HepG2 (cell line): Measurements from ENCODE around the gene ZNF865. TPM values are rescaled to one million over a fixed set of nuclear protein-coding genes. Genes with fewer than 3 reads are reported as not detected.

ENCODE experiments used
- BCL6 ChIP-seq: IDR thresholded peaks from 2 replicates; pipeline ENCODE4 v1.6.1; 2016; ENCODE audit warnings: missing genetic modification reagents, missing compliant biosample characterization
- GABPB1 ChIP-seq: IDR thresholded peaks from 2 replicates; pipeline ENCODE4 v1.6.1; 2016; ENCODE audit warnings: mild to moderate bottlenecking, missing genetic modification reagents, moderate library complexity, missing compliant biosample characterization
- HNRNPH1 ChIP-seq: fragments of 200-400 bp; formaldehyde crosslinking; optimal IDR thresholded peaks from 2 replicates; pipeline ENCODE3; 2017; ENCODE audit warnings: mild to moderate bottlenecking, low read depth, low read length
- IRX3 ChIP-seq: sonication (generic); formaldehyde crosslinking; IDR thresholded peaks from 2 replicates; pipeline ENCODE4 v1.8.1; 2023; ENCODE audit warnings: mild to moderate bottlenecking, low read depth, missing genetic modification reagents, borderline replicate concordance
- KIAA2018 ChIP-seq: sonication (generic); formaldehyde crosslinking; IDR thresholded peaks from 2 replicates; pipeline ENCODE4 v1.5.0; 2020; ENCODE audit warnings: mild to moderate bottlenecking, missing genetic modification reagents, borderline replicate concordance
- MYC ChIP-seq: sonication (generic); formaldehyde crosslinking; IDR thresholded peaks from 2 replicates; pipeline ENCODE4 v1.9.0; 2021; ENCODE audit warnings: missing genetic modification reagents, borderline replicate concordance
- SP4 ChIP-seq: sonication (generic); formaldehyde crosslinking; IDR thresholded peaks from 2 replicates; pipeline ENCODE4 v1.8.1; 2023; ENCODE audit warnings: mild to moderate bottlenecking, missing genetic modification reagents
- SRY ChIP-seq: sonication (generic); formaldehyde crosslinking; IDR thresholded peaks from 2 replicates; pipeline ENCODE4 v1.8.0; 2022; ENCODE audit warnings: mild to moderate bottlenecking, missing genetic modification reagents
- SSRP1 ChIP-seq: IDR thresholded peaks from 2 replicates; pipeline ENCODE4 v1.6.1; 2016; ENCODE audit warnings: control low read depth
- TOPORS ChIP-seq: sonication (generic); formaldehyde crosslinking; IDR thresholded peaks from 2 replicates; pipeline ENCODE4 v1.8.0; 2023; ENCODE audit warnings: mild to moderate bottlenecking, missing genetic modification reagents
- ZNF7 ChIP-seq: IDR thresholded peaks from 2 replicates; pipeline ENCODE4 v1.6.1; 2016; ENCODE audit warnings: missing biosample characterization, missing genetic modification reagents
- ZNF749 ChIP-seq: sonication (generic); formaldehyde crosslinking; IDR thresholded peaks from 2 replicates; pipeline ENCODE4 v1.8.0; 2022; ENCODE audit warnings: mild to moderate bottlenecking, missing genetic modification reagents, moderate library complexity, borderline replicate concordance
- polyA plus RNA-seq, 8 experiments: library from polyadenylated mRNA; depleted of rRNA in 3 of 8; stranded (reverse) in 7 of 8; unstranded in 1 of 8; fragments of >200 nt; fragmentation: Illumina TruSeq in 4 of 8; extraction: Trizol in 4 of 8; gene quantifications; 2 replicates each; pipeline versions ENCODE4 v1.2.1 to v1.2.3, GENCODE V29; 2011 to 2016; ENCODE audit warnings: low read depth in 4 of 8, missing spikeins in 1 of 8, mixed read lengths in 1 of 8; ENCODE audit not compliant: insufficient read depth in 1 of 8
- total RNA-seq, 5 experiments: library from RNA; depleted of rRNA; stranded (reverse); fragments of >200 nt; fragmentation: Illumina TruSeq; extraction: Trizol; gene quantifications; 2 replicates each; pipeline ENCODE4 v1.2.3, GENCODE V29; 2016; ENCODE audit warnings: low read depth in 1 of 5
- TF ChIP-seq, protein P1 (sequence below): sonication (generic); formaldehyde crosslinking; IDR thresholded peaks from 2 replicates; pipeline ENCODE4 v1.9.0; 2022; ENCODE audit warnings: missing genetic modification reagents, mild to moderate bottlenecking, borderline replicate concordance
- TF ChIP-seq, protein P2 (sequence below): sonication (generic); formaldehyde crosslinking; IDR thresholded peaks from 2 replicates; pipeline ENCODE4 v1.9.0; 2021; ENCODE audit warnings: missing genetic modification reagents, borderline replicate concordance

The ZNF865 gene
- total and polyA plus RNA-seq, 2 of the 13 experiments (the other 11 are each of a cell fraction or from before 2014, with no cell fraction given) = 0.93 to 1.0 TPM

DNA sequence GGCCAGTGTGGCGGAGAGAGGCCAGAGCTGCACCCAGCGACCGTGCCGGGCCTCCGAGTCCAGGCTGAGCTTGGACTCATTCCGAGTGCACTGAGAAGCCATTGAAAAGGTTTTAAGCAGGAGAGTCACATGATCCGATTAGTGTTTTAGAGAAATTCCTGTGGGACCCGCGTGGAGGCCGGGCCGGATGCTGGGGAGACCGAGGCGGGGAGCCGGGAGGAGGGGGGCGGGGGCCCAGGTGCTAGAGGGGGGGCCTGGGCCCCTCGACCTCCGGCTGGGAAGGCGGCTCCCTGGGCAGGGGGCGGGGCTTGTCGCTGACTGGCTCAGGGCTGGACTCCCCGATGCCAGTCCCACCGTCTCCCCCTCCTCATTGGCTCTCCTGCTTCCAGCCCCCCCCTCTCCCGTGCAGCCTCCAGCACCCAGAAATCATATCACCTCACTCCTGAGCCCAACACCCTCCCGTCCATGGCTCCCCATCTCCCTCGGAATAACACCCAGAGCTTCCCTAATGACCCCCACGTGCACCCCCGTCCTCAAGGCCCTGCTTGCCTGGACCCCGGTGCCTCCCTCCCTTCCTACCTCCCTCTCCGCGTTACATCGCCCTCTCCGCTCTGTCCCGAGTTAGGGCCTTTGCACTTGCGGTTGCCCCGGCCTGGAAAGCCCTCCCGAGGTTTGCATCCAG, 19.6 kb upstream of the ZNF865 start (continued):
- TF ChIP-seq SP4 = peak; percentile 72; the same call in 1 of the 2 replicates
- peak; percentile 92 for TF ChIP-seq GABPB1
- no peak for TF ChIP-seq ZNF7 (CRISPR knock-in tag)
- no peak for TF ChIP-seq TOPORS
- TF ChIP-seq SRY (CRISPR knock-in tag) = no peak
- TF ChIP-seq IRX3 (CRISPR knock-in tag) = no peak
- TF ChIP-seq ZNF749 (CRISPR knock-in tag) = no peak
- TF ChIP-seq MYC (CRISPR knock-in tag) = peak; percentile 41; the same call in 1 of the 2 replicates
- TF ChIP-seq SSRP1 = no peak
- TF ChIP-seq, protein P1, sequence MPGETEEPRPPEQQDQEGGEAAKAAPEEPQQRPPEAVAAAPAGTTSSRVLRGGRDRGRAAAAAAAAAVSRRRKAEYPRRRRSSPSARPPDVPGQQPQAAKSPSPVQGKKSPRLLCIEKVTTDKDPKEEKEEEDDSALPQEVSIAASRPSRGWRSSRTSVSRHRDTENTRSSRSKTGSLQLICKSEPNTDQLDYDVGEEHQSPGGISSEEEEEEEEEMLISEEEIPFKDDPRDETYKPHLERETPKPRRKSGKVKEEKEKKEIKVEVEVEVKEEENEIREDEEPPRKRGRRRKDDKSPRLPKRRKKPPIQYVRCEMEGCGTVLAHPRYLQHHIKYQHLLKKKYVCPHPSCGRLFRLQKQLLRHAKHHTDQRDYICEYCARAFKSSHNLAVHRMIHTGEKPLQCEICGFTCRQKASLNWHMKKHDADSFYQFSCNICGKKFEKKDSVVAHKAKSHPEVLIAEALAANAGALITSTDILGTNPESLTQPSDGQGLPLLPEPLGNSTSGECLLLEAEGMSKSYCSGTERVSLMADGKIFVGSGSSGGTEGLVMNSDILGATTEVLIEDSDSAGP (CRISPR knock-in tag) = peak; percentile 19; the same call in 1 of the 2 replicates
- TF ChIP-seq KIAA2018 (CRISPR knock-in tag) = no peak
- TF ChIP-seq, protein P2, sequence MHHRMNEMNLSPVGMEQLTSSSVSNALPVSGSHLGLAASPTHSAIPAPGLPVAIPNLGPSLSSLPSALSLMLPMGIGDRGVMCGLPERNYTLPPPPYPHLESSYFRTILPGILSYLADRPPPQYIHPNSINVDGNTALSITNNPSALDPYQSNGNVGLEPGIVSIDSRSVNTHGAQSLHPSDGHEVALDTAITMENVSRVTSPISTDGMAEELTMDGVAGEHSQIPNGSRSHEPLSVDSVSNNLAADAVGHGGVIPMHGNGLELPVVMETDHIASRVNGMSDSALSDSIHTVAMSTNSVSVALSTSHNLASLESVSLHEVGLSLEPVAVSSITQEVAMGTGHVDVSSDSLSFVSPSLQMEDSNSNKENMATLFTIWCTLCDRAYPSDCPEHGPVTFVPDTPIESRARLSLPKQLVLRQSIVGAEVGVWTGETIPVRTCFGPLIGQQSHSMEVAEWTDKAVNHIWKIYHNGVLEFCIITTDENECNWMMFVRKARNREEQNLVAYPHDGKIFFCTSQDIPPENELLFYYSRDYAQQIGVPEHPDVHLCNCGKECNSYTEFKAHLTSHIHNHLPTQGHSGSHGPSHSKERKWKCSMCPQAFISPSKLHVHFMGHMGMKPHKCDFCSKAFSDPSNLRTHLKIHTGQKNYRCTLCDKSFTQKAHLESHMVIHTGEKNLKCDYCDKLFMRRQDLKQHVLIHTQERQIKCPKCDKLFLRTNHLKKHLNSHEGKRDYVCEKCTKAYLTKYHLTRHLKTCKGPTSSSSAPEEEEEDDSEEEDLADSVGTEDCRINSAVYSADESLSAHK (CRISPR knock-in tag) = no peak
- TF ChIP-seq BCL6 (CRISPR knock-in tag) = 0 out of 2 replicates have a peak, but pooled peaks have one; percentile 16
- no peak for TF ChIP-seq HNRNPH1
